ENCODE measurements around the gene DAB2IP. TPM values are rescaled to one million over a fixed set of nuclear protein-coding genes. Genes with fewer than 3 reads are reported as not detected.

Gene DAB2IP
- total RNA-seq, 1 experiment from 2014 or later, result 52.6 TPM

GRCh38 chr9:121727295-121728020 is 76.0 kb downstream of the DAB2IP start (continued):
- TF ChIP-seq ZBTB43 (CRISPR knock-in tag; IDR thresholded peaks at IDR 0.05) (no peak), ZNF425 (CRISPR knock-in tag; conservative IDR thresholded peaks at IDR 0.05) (no peak), FOXP4 (CRISPR knock-in tag; IDR thresholded peaks at IDR 0.05) (no peak), ETV6 (CRISPR knock-in tag; IDR thresholded peaks at IDR 0.05) (no peak), E2F4 (CRISPR knock-in tag; IDR thresholded peaks at IDR 0.05; ENCODE audit: borderline replicate concordance, low read depth) (no peak), ZNF396 (CRISPR knock-in tag; IDR thresholded peaks at IDR 0.05; ENCODE audit: borderline replicate concordance) (no peak), NFYB (CRISPR knock-in tag; conservative IDR thresholded peaks at IDR 0.05; ENCODE audit: low read depth) (no peak), ZSCAN18 (CRISPR knock-in tag; IDR thresholded peaks at IDR 0.05) (no peak), E2F5 (CRISPR knock-in tag; IDR thresholded peaks at IDR 0.05) (no peak), NR2C2 (CRISPR knock-in tag; IDR thresholded peaks at IDR 0.05) (no peak), ZNF219 (CRISPR knock-in tag; IDR thresholded peaks at IDR 0.05; ENCODE audit: borderline replicate concordance) (no peak)

- DNase-seq (ENCODE audit: low spot score) (no peak), ATAC-seq (no peak)
- Mint-ChIP-seq H3K27ac (no peak overlapping the region), H3K4me3 (no peak overlapping the region), H3K9me3 (no peaks in the 10 kb centered on the region), H3K36me3 (no peaks in the 10 kb centered on the region), H3K27me3 (ENCODE audit: low read depth) (no peaks in the 10 kb centered on the region), H3K4me1 (peaks cover 40% of the 10 kb centered on the region)
- TF ChIP-seq JUN (CRISPR knock-in tag; IDR thresholded peaks at IDR 0.05), result no peak
- no peak for TF ChIP-seq MXD4 (CRISPR knock-in tag; IDR thresholded peaks at IDR 0.05; ENCODE audit: borderline replicate concordance)
- TF ChIP-seq ZNF138 (CRISPR knock-in tag; conservative IDR thresholded peaks at IDR 0.05), result no peak
- no peak for TF ChIP-seq ZMAT4 (CRISPR knock-in tag; IDR thresholded peaks at IDR 0.05)
- no peak for TF ChIP-seq PRDM15 (CRISPR knock-in tag; IDR thresholded peaks at IDR 0.05)
- no peak for TF ChIP-seq ETV6 (CRISPR knock-in tag; IDR thresholded peaks at IDR 0.05)
- POLR2A ChIA-PET, result no interaction called here
- CTCF ChIA-PET, result interaction anchor here (1.5 kb wide), 1 partner anchor 45 kb away, joined by 6 read pairs; no protein-coding TSS in a partner anchor
Measured at GRCh38 chr9:121728916-121729315, 77.5 kb downstream of the DAB2IP start.
